Liver (tissue), 9 donors: ENCODE results near the gene TIMM22. TPM values are rescaled to one million over a fixed set of nuclear protein-coding genes. Genes with fewer than 3 reads are reported as not detected.

Source experiments
- DNase-seq: peaks from one replicate; pipeline ENCODE4 v3.0.0-alpha.2; 2017; ENCODE audit warnings: low spot score
- H3K27ac ChIP-seq, 2 donors: one replicate each; pipeline ENCODE4 v1.7.0; 2013; ENCODE audit warnings: inconsistent platforms in 2 of 2, low read length in 2 of 2, control low read depth in 1 of 2, low read depth in 1 of 2, mild to moderate bottlenecking in 1 of 2
- H3K27me3 ChIP-seq, 4 donors: one replicate each; pipeline versions ENCODE4 v1.6.1 to v1.7.0; 2013; ENCODE audit warnings: low read length in 3 of 4, inconsistent platforms in 1 of 4, mild to moderate bottlenecking in 1 of 4, moderate library complexity in 1 of 4; ENCODE audit not compliant: control insufficient read depth in 4 of 4, insufficient read depth in 4 of 4
- H3K36me3 ChIP-seq, 4 donors: one replicate each; pipeline versions ENCODE4 v1.6.1 to v1.7.0; 2013; ENCODE audit warnings: low read length in 3 of 4, mild to moderate bottlenecking in 3 of 4, low read depth in 1 of 4, moderate library complexity in 1 of 4; ENCODE audit not compliant: control insufficient read depth in 4 of 4, insufficient read depth in 3 of 4
- H3K4me1 ChIP-seq, 4 donors: one replicate each; pipeline versions ENCODE4 v1.6.1 to v1.7.0; 2013; ENCODE audit warnings: low read length in 3 of 4, mild to moderate bottlenecking in 3 of 4, moderate library complexity in 1 of 4; ENCODE audit not compliant: control insufficient read depth in 4 of 4, insufficient read depth in 4 of 4
- H3K4me3 ChIP-seq, 3 donors: one replicate each; pipeline versions ENCODE4 v1.6.1 to v1.7.0; 2013; ENCODE audit warnings: low read length in 3 of 3, control low read depth in 1 of 3, low read depth in 1 of 3, mild to moderate bottlenecking in 1 of 3
- H3K9ac ChIP-seq, 2 donors: one replicate each; pipeline ENCODE4 v1.7.0; 2013; ENCODE audit warnings: low read length in 2 of 2, mild to moderate bottlenecking in 2 of 2, moderate library complexity in 2 of 2, control low read depth in 1 of 2, low read depth in 1 of 2
- H3K9me3 ChIP-seq, 4 donors: one replicate each; pipeline versions ENCODE4 v1.6.1 to v1.7.0; 2013; ENCODE audit warnings: low read length in 3 of 4; ENCODE audit not compliant: control insufficient read depth in 4 of 4
- ATF3 ChIP-seq: IDR thresholded peaks from 2 replicates; pipeline ENCODE4 v1.6.1; 2016; ENCODE audit warnings: antibody characterized with exemption
- CTCF ChIP-seq: fragments of 150-350 bp; IDR thresholded peaks from 2 replicates; pipeline ENCODE4 v1.5.1; 2017; ENCODE audit warnings: improper control_type of control experiment, low read depth, low read length; ENCODE audit not compliant: missing input control
- EGR1 ChIP-seq, 2 donors: IDR thresholded peaks; 2 replicates each; pipeline ENCODE4 v1.6.1; 2016 to 2018; ENCODE audit warnings: antibody characterized with exemption in 2 of 2, low read depth in 2 of 2
- FOXA1 ChIP-seq: IDR thresholded peaks from 2 replicates; pipeline ENCODE4 v1.6.1; 2016; ENCODE audit warnings: antibody characterized with exemption
- FOXA2 ChIP-seq: IDR thresholded peaks from 2 replicates; pipeline ENCODE4 v1.6.1; 2016; ENCODE audit warnings: antibody characterized with exemption
- GABPA ChIP-seq, 2 donors: IDR thresholded peaks in 1 of 2; conservative IDR thresholded peaks in 1 of 2; 2 replicates each; pipeline ENCODE4 v1.6.1; 2016; ENCODE audit warnings: antibody characterized with exemption in 2 of 2, mild to moderate bottlenecking in 1 of 2, moderate library complexity in 1 of 2
- HNF4A ChIP-seq, 2 donors: conservative IDR thresholded peaks; 2 replicates each; pipeline ENCODE4 v1.6.1; 2016; ENCODE audit warnings: antibody characterized with exemption in 2 of 2, mild to moderate bottlenecking in 2 of 2
- HNF4G ChIP-seq: IDR thresholded peaks from 2 replicates; pipeline ENCODE4 v1.6.1; 2016; ENCODE audit warnings: antibody characterized with exemption
- JUND ChIP-seq, 2 donors: IDR thresholded peaks; 2 replicates each; pipeline ENCODE4 v1.6.1; 2016; ENCODE audit warnings: antibody characterized with exemption in 2 of 2
- MAX ChIP-seq: IDR thresholded peaks from 2 replicates; pipeline ENCODE4 v1.6.1; 2016; ENCODE audit warnings: antibody characterized with exemption
- NR2F2 ChIP-seq: IDR thresholded peaks from 2 replicates; pipeline ENCODE4 v1.6.1; 2016; ENCODE audit warnings: antibody characterized with exemption
- RAD21 ChIP-seq, 2 donors: IDR thresholded peaks; 2 replicates each; pipeline ENCODE4 v1.6.1; 2016; ENCODE audit warnings: antibody characterized with exemption in 2 of 2, mild to moderate bottlenecking in 2 of 2
- REST ChIP-seq: IDR thresholded peaks from 2 replicates; pipeline ENCODE4 v1.6.1; 2016; ENCODE audit warnings: antibody characterized with exemption, mild to moderate bottlenecking
- RXRA ChIP-seq, 2 donors: IDR thresholded peaks; 2 replicates each; pipeline ENCODE4 v1.6.1; 2017 to 2018; ENCODE audit warnings: antibody characterized with exemption in 2 of 2, mild to moderate bottlenecking in 1 of 2
- SP1 ChIP-seq: IDR thresholded peaks from 2 replicates; pipeline ENCODE4 v1.6.1; 2018; ENCODE audit warnings: antibody characterized with exemption, mild to moderate bottlenecking
- TAF1 ChIP-seq: conservative IDR thresholded peaks from 2 replicates; pipeline ENCODE4 v1.6.1; 2016; ENCODE audit warnings: antibody characterized with exemption, mild to moderate bottlenecking
- YY1 ChIP-seq: IDR thresholded peaks from 2 replicates; pipeline ENCODE4 v1.6.1; 2016; ENCODE audit warnings: antibody characterized with exemption, mild to moderate bottlenecking
- ZBTB33 ChIP-seq: IDR thresholded peaks from 2 replicates; pipeline ENCODE4 v1.6.1; 2016; ENCODE audit warnings: antibody characterized with exemption
- WGBS: extraction: QIAGEN DNeasy Blood & Tissue Kit; methylation state at CpG from one replicate; pipeline ENCODE4 v1.1.7; 2013; 5-methylcytosine and 5-hydroxymethylcytosine counted together
- polyA plus RNA-seq, 2 donors: library from polyadenylated mRNA; stranded (reverse) in 1 of 2; unstranded in 1 of 2; fragments of 200-250 nt in 1 of 2; fragments of >200 nt in 1 of 2; fragmentation: Nextera tagmentation in 1 of 2; extraction: Ambion mirVana in 1 of 2; gene quantifications; one replicate each; pipeline versions ENCODE4 v1.2.1 to v1.2.3, GENCODE V29; 2013 to 2015
- total RNA-seq, 2 donors: library from RNA; depleted of rRNA; stranded (reverse); fragments of >200 nt; gene quantifications; one replicate each; pipeline ENCODE4 v1.2.3, GENCODE V29; 2014
- donor health status: healthy.
- donor health status: healthy.
- donor health status: healthy.
- donor health status: healthy.
- donor health status: healthy.

The TIMM22 gene
- total and polyA plus RNA-seq, 4 donors, result 4.4 to 5.0 (median 4.6) TPM

- WGBS, result 85% methylated on average over 6 of the region's 6 CpGs
- no peak for DNase-seq
- H3K9ac ChIP-seq, result no peak overlapping the region
- no peak overlapping the region for H3K27ac ChIP-seq
- H3K4me1 ChIP-seq, result peaks cover 0 to 22% (median 14%) of the 10 kb centered on the region in 4 donors
- no peaks in the 10 kb centered on the region for H3K9me3 ChIP-seq
- H3K4me3 ChIP-seq, result no peak overlapping the region
- H3K27me3 ChIP-seq, result no peaks in the 10 kb centered on the region
- TF ChIP-seq ATF3, result no peak
- TF ChIP-seq MAX, result no peak
- no peak for TF ChIP-seq JUND (IDR thresholded peaks at IDR 0.05)
- TF ChIP-seq ZBTB33, result no peak
- no peak for TF ChIP-seq FOXA1
- no peak for TF ChIP-seq FOXA2
- no peak for TF ChIP-seq RXRA (IDR thresholded peaks at IDR 0.05)
- H3K36me3 ChIP-seq, result peaks cover 0 to 2% (median 0%) of the 10 kb centered on the region in 4 donors
These were observed 20.6 kb upstream of the TIMM22 start for GRCh38 chr17:976312-976711.

- Histone ChIP-seq H3K27ac (no peak overlapping the region), H3K4me3 (no peak overlapping the region), H3K36me3 (peaks cover 0 to 2% (median 0%) of the 10 kb centered on the region in 4 donors), H3K27me3 (no peaks in the 10 kb centered on the region), H3K9ac (no peak overlapping the region), H3K9me3 (no peaks in the 10 kb centered on the region), H3K4me1 (peaks cover 0 to 23% (median 15%) of the 10 kb centered on the region in 4 donors)
- TF ChIP-seq MAX (no peak), HNF4A (conservative IDR thresholded peaks at IDR 0.05) (no peak), TAF1 (no peak), CTCF (no peak), EGR1 (IDR thresholded peaks at IDR 0.05; ENCODE audit: low read depth in 2 of 2) (no peak), SP1 (no peak), GABPA (IDR thresholded peaks at IDR 0.05 in 1 of 2, conservative IDR thresholded peaks at IDR 0.05 in 1 of 2) (no peak), YY1 (no peak), RXRA (IDR thresholded peaks at IDR 0.05) (no peak), ATF3 (no peak), REST (no peak), RAD21 (IDR thresholded peaks at IDR 0.05) (no peak), JUND (IDR thresholded peaks at IDR 0.05) (no peak), ZBTB33 (no peak), FOXA1 (no peak), HNF4G (no peak), NR2F2 (no peak), FOXA2 (no peak)
- WGBS, result 94% methylated on average over 6 of the region's 6 CpGs
- DNase-seq, result no peak
These were observed 19.8 kb upstream of the TIMM22 start for GRCh38 chr17:977166-977565.
